ENCODE measurements around the gene PHF2.

PHF2 gene

DNA sequence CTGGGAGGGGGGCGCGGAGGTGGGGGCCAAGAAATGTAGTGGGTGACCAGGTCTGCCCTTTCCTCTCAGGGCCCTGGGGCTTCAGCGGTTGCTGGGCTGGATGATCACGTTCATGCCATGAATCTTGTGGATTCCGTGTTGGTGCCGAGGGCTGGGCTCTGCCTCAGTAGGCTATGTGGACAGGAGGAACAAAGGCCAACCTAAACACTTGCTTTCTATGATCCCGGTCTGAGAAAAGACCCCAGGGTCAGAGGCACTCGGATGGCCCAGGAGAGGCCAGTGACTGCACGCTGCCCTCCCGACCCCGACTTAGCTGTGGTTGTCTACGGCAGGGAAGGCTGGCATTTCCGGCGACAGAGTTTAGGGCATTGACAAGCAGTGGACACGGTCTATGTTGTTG lies 26.6 kb downstream of the PHF2 start:
- no peak for DNase-seq

DNA sequence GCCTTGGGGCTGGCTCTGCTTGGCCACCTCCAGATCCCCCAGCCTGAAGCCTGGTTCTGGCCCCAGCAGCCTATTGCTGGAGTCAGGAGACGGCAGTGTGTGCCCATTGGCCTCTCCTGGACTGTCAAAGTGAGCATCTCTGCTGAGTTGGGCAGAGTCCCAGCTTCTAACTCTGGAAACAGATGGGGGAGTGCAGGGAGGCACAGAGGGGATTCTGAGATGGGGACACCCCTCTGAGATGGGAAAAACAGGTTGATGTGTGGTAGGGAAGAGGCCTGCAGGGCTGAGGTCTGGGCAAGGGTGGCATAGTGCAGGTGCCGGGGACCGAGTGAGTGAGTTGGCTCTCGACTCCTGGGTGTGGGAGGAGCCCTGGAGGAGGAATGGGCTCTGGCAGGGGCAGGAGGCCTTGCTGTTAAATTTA lies 27.5 kb downstream of the PHF2 start:
- DNase-seq = no peak

DNA sequence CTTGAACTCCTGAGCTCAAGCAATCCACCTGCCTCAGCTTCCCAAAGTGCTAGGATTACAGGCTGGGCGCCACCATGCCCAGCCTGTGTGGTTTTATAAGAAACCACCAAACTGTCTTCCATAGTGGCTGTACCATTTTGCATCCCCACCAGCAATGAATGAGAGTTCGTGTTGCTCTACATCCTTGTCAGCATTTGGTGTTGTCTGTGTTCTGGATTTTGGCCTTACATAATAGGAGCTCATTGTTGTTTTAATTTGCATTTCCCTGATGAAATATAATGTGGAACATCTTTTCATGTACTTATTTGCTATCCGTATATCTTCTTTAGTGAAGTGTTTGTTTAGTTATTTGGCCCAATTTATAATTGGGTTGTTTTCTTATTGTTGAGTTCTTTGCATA lies 29.8 kb downstream of the PHF2 start:
- DNase-seq = no peak

DNA sequence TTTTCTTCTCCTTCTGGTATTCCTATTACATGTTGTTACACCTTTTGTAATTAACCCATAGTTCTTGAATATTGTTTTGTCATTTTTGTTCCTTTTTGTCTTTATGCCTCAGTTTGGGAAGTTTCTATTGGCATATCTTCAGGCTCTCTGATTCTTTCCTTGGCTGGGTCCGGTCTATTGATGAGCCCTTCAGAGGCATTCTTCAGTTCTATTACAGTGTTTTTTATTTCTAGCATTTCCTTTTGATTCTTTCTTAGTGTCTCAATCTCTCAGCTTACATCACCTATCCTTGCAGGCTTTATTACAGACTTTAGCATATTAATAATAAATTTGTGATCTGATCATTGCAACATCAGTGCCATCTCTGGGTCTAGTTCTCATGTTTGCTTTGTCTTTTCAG lies 33.8 kb downstream of the PHF2 start:
- DNase-seq = no peak

DNA sequence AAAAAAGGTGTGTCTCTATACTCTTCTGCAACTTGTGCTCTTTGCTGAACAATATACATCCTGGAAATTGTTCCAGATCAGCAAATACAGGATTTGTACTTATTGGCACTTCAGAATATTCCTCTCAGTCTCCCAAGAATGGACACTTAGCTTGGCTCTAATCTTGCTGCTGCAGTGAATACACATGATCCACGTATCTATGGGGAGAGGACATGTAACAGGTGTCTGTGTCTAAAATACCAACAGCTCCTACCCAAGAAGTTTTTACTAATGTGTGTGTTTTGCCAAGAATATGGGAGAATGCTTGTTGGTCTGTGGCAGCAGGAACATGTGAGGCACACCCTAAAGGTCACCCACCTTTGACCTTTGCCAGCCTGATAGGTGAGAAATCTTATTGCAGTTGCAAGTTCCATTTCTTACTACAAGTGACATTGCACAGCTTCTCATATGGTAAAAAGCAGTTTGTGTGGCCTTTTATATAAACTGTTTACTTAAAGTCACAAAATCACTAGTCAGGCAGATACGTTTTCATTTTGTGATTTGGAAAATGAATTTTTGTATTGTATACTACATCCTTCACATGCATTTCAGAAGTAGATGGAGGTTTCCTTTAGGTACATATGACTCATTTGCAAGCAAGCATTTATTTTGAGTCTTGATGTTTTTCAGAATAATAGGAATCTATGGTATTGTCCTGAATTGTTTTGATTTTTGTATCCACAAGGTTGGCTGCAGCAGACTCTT lies 35.8 kb downstream of the PHF2 start:
- no peak for DNase-seq

- DNase-seq = peak; percentile 11
Observed at GRCh38 chr9:93612796-93613154, 36.4 kb downstream of the PHF2 start.

DNA sequence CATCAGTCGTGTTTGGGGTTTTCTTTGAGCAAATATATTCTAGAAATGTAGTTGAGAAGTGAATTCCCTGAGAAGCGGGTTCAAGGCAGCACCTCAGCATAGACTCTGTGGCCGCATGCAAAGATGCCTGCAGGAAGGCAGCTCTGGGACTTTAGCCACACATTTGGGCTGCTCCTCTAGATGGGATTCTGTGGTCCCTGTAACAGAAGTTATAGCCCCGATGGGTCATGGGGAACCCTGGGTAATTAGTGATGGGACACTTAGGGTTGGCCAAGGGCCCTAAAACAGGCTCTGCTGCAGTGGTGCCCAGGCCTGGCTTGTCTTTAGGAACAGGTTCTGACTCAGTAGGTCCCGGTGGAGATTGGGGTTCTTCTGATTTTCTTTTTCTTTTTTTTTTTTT lies 36.8 kb downstream of the PHF2 start:
- DNase-seq = no peak

DNA sequence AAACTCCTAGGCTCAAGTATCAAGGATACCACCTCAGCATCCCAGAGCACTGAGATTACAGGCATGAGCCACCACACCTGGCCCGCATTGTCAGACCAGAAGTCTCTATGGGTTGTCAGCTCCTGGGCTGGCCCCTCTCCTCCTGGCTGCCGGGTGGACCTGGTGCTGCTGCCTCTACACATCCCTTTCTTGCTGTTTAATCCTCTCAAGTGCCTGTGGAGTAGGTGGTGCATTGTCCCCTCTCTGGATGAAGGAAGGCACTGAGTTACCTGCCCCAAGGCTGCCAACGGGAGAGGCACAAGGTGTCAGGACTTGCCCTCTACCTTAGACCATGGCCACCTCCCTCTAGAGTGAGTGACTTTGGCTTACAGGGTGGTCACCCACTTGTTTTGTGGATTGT lies 37.4 kb downstream of the PHF2 start:
- no peak for DNase-seq

GRCh38 chr9:93614830-93615468 lies 38.6 kb downstream of the PHF2 start:
- no peak for DNase-seq

GRCh38 chr9:93616044-93616443 lies 39.7 kb downstream of the PHF2 start:
- no peak for DNase-seq

GRCh38 chr9:93617273-93617672 lies 40.9 kb downstream of the PHF2 start:
- DNase-seq = no peak

GRCh38 chr9:93619272-93619775 lies 42.9 kb downstream of the PHF2 start:
- no peak for DNase-seq

GRCh38 chr9:93620041-93620506 lies 43.7 kb downstream of the PHF2 start:
- no peak for DNase-seq

DNA sequence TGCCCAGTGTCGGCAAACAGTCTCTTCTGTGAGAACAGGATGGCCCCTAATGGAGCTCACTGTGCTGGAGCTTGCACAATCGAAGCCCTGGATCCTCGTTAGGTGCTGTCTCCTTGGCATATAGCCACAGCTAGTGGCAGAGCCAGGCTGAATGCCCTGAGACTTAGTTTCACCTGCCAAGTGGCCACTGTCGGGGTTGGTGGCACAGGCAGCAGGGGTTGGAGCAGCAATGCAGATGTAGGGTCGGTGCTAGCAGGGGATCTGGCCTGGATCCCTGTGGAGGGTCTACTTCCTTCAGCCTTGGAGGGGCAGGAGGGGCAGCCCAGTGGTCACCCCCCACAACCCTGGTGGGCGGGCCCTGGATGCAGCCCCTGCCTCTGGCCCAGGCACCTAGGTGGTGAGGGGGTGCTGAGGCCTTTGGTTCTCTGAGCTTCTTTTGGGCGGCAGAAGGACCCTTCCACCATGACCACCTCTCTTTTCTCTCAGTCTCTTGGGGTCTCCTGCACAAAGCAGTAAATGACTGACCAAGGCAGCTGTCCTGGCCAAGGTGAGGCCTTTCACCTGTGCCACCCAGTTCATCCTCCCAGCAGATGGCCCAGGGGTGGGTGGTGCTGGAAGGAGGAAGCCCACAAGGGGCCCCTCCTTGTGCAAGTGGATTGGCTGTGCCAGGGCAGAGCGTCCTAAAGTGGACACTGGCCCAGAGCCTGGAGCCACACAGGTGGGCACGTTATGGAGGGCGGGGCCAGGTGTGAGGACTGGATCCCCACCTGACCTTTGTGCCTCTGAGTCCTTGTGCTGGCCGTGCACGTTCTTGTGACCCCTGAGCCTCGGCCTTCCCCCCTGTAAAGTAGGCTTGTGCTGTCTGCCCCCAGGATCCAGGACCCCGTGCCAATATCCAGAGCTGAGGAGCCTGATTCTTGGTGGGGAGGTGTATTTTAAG lies 44.8 kb downstream of the PHF2 start:
- DNase-seq = no peak

GRCh38 chr9:93621922-93622321 lies 45.5 kb downstream of the PHF2 start:
- DNase-seq = no peak

DNA sequence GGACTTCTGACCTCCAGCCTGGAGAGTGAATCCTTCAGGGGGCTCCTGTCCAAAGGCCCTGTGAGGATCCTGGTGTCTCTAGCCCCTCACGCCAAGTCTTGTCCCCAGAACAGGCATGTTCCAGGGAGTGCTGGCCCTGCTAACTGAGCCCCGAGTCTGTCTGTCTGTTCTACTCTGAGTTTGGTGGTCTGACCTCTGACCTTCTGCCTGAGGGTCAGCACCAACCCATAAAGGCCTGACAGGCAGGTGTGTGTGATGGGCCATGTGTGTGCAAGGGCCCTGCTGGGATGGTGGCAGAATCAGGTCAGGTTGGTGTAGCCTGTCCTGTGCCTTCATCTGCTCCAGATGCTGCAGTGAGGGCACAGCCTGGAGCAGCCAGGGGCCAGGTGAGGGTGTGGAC lies 46.3 kb downstream of the PHF2 start:
- DNase-seq = no peak

DNA sequence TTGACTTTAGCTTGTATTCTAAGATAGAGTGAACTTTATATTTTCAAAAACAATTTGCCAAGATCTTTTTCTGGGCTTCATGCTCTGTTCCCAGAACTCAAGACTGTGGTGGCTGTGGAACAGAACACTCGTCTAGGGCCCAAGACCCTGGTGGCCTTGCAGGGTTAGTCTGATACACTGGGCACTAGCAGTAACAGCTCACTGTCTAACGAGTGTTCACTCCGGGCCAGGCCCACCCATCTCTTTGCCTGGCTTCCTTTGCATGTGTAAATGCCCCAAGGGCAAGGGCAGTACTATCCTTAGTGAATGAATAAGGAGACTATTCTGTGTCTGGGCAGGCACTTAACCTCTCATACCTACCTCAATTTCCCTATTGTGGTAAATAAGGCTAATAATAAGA lies 47.4 kb downstream of the PHF2 start:
- no peak for DNase-seq

DNA sequence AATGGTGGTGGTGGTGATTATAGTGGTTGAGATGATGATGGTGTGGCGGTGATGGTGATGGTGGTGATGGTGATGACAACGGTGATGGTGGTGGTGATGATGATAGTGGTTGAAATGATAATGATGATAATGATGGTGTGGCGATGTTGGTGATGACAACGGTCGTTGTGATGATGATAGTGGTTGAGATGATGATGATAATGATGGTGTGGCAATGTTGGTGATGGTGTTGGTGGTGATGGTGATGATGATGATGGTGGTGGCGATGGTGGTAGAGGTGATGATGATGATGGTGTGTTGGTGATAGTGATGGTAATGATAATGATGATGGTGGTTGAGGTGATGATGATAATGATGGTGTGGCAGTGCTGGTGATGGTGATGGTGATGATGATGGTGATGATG lies 48.0 kb downstream of the PHF2 start:
- no peak for DNase-seq

DNA sequence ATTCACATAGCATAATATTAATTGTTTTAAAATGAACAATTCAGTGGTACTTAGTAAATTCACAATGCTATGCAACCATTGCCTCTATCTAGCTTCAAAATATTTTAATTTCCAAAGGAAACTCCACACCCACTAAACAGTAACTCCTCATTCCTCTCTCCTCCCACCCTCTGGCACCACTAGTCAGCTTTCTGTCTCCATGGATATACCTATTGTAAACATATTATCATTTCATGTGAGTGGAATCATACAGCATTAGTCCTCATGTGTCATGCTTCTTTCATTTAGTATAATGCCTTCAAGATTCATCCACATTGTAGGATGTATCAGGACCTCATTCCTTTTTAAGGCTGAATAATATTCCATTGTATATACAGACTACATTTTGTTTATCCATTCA lies 48.6 kb downstream of the PHF2 start:
- DNase-seq = no peak

- DNase-seq = no peak
Observed at GRCh38 chr9:93629920-93630319, 53.5 kb downstream of the PHF2 start.

GRCh38 chr9:93630806-93631411 lies 54.5 kb downstream of the PHF2 start:
- no peak for DNase-seq

DNA sequence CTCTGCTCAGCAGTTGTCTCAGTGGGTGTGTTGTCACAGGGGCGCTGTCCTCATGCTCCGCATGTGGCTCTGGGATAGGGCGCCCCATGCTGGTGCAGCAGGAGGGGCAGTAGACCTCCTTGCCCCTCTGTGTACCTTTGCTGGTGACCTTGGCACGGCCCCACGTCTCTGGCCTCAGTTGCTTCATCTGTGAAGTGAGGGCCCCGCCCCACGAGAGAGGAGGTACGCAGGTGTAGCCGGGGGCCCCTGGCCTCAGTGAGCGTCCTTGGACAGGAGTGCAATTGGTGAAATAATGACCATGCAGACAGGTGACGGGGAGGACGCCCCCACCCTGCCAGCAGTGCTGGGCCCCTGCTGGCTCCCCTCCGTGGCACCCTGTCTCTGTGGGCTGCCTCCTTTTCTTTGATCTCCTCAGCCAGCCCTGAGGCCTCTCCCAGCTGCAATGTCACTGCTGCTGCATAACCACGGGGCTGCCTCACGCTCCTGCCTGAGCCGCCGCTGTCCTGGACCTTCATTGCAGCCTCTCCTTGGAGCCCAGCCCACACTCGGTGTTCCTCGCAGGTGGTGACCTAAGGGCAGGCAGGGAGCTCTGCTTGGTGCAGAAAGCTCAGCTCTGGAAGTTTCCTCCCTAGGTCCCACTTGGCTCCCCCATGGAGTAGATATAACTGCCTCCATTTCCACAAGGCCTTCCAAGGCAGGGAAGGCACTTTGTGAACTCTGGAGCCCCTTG lies 57.3 kb downstream of the PHF2 start:
- no peak for DNase-seq

Measured in activated CD4-positive, alpha-beta T cell treated with anti-CD3 and anti-CD28 coated beads for 48 hours (primary cell).